ENCODE measurements around the gene ASB16. TPM values are rescaled to one million over a fixed set of nuclear protein-coding genes. Genes with fewer than 3 reads are reported as not detected.
A peak's percentile ranks its signal among the peaks of the same experiment; 100 is the strongest.

Gene ASB16
- total and polyA plus RNA-seq, 10 of the 15 experiments (the other 5 are each of a cell fraction or from before 2014, with no cell fraction given) = 0.07 to 1.1 (median 0.44) TPM; not detected in 5

DNA sequence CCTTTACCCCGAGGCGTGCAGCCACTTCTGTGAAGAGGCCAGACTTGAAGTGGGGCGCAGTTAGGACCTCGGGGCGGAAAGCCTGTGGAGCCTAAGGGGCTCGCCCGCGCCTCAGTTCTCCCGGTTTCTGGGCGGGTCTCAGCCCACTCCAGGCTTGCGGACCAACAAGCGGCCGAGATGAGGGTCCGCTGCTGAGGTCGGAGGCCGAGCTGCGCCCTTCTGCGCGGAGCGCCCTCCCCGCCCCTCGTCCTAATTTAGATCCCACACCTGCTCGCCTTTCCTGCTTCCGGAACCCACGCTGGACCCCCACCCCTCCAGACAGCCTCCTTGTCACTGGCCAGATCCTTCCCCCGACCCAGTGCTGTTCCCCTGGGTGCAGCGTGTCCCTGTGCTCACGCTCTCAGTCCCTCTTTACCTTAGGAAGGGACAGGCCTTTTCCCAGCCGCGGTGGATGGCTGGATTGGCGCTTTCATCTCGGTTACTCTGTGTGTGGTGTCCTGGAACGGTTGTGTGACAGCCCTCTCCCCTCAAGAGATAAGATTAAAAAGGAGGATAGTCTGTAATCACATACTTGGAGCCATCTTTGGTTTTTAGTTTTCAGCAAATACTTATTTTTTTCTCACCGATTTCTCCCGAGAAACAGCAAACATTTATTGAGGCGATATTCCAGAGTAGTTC lies 30.1 kb downstream of the ASB16 start:
- TSS peak; percentile 84 for BruUV-seq (replicated peaks)
- in situ Hi-C loops (cut with MboI) = loop anchor here (5.0 to 25.0 kb wide), 2 partner anchors 127 to 312 kb away; partner anchors contain the start of gene GPATCH8
- ChIA-PET RAD21 (ENCODE audit: unreplicated experiment) (interaction anchor here (0.6 to 1.9 kb wide), 3 partner anchors 8 to 17 kb away, joined by 3 to 6 read pairs (median 4); no protein-coding TSS in a partner anchor), POLR2A (interaction anchor here (1.1 to 4.9 kb wide), 5 partner anchors 9 to 77 kb away, joined by 3 to 30 read pairs (median 8); partner anchors contain the start of genes HDAC5 and TMUB2), SMC1A (ENCODE audit: uncharacterized antibody, unreplicated experiment) (interaction anchor here (1.1 to 2.8 kb wide), 3 partner anchors 9 to 126 kb away, joined by 4 to 18 read pairs (median 13); no protein-coding TSS in a partner anchor), CTCF (interaction anchor here (1.0 to 5.6 kb wide), 6 partner anchors 10 to 145 kb away, joined by 3 to 45 read pairs (median 18); partner anchors contain the start of genes GRN and TMUB2)
- peak overlapping the region; percentile 98 for H3K27ac ChIP-seq (ENCODE audit: control insufficient read depth, insufficient read depth)
- H3K79me2 ChIP-seq (ENCODE audit: control insufficient read depth, insufficient read depth, low read length) = peaks cover 33% of the 10 kb centered on the region
- FAIRE-seq = no peak
- peaks cover 16% of the 10 kb centered on the region for H3K4me1 ChIP-seq (ENCODE audit: control insufficient read depth, insufficient read depth, low read length)
- intact Hi-C loops (cut with micrococcal nuclease; ENCODE audit: unreplicated experiment) = loop anchor here (5.0 kb wide), 1 partner anchor 147 kb away; the partner anchor contains the start of gene GRN
- 6% methylated on average over 34 of the region's 36 CpGs for WGBS (ENCODE audit: insufficient coverage, insufficient replicate concordance, low lambda C conversion rate, missing lambda C conversion rate)
- peak overlapping the region; percentile 72 for H2AFZ ChIP-seq (ENCODE audit: control insufficient read depth, low read depth, low read length)
- DNase-seq (ENCODE audit: low read depth, low spot score) = no peak
- no peaks in the 10 kb centered on the region for H3K27me3 ChIP-seq (replicated peaks in 1 of 2; ENCODE audit: control insufficient read depth in 2 of 2, insufficient read depth in 2 of 2, low read length in 1 of 2)
- no peaks in the 10 kb centered on the region for H3K9me3 ChIP-seq (replicated peaks; ENCODE audit: control insufficient read depth, insufficient read depth, low read length)
- H3K4me3 ChIP-seq = peak overlapping the region; percentile 74
- peak; percentile 4 for ATAC-seq
- H3K9ac ChIP-seq (ENCODE audit: control insufficient read depth, insufficient read depth, low read length) = peak overlapping the region; percentile 98
- no peaks in the 10 kb centered on the region for H4K20me1 ChIP-seq (ENCODE audit: control insufficient read depth, insufficient read depth)
- H3K36me3 ChIP-seq (ENCODE audit: control insufficient read depth in 2 of 2, insufficient read depth in 2 of 2, low read length in 1 of 2) = peaks cover 2 to 4% of the 10 kb centered on the region in 2 experiments; a peak in 3 of 4 replicates
- peak overlapping the region; percentile 99 for H3K4me2 ChIP-seq (ENCODE audit: control insufficient read depth, insufficient read depth)
- TF ChIP-seq FOXK2 (IDR thresholded peaks at IDR 0.05) = no peak
- peak; percentile 53; the same call in 1 of the 2 replicates for TF ChIP-seq SMARCA5 (IDR thresholded peaks at IDR 0.05)
- TF ChIP-seq, protein P1, sequence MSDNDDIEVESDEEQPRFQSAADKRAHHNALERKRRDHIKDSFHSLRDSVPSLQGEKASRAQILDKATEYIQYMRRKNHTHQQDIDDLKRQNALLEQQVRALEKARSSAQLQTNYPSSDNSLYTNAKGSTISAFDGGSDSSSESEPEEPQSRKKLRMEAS (IDR thresholded peaks at IDR 0.05; ENCODE audit: low read depth, low read length) = no peak
- TF ChIP-seq HDAC2 (IDR thresholded peaks at IDR 0.05) = no peak
- no peak for TF ChIP-seq BCL11A (IDR thresholded peaks at IDR 0.05; ENCODE audit: low read depth, low read length)
- peak; percentile 22; the same call in 1 of the 2 replicates for TF ChIP-seq EED (IDR thresholded peaks at IDR 0.05; ENCODE audit: low read depth)
- TF ChIP-seq SMC3 (IDR thresholded peaks at IDR 0.05; ENCODE audit: borderline replicate concordance, low read length) = no peak
- TF ChIP-seq, protein P2, sequence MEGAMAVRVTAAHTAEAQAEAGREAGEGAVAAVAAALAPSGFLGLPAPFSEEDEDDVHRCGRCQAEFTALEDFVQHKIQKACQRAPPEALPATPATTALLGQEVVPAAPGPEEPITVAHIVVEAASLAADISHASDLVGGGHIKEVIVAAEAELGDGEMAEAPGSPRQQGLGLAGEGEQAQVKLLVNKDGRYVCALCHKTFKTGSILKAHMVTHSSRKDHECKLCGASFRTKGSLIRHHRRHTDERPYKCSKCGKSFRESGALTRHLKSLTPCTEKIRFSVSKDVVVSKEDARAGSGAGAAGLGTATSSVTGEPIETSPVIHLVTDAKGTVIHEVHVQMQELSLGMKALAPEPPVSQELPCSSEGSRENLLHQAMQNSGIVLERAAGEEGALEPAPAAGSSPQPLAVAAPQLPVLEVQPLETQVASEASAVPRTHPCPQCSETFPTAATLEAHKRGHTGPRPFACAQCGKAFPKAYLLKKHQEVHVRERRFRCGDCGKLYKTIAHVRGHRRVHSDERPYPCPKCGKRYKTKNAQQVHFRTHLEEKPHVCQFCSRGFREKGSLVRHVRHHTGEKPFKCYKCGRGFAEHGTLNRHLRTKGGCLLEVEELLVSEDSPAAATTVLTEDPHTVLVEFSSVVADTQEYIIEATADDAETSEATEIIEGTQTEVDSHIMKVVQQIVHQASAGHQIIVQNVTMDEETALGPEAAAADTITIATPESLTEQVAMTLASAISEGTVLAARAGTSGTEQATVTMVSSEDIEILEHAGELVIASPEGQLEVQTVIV (IDR thresholded peaks at IDR 0.05; ENCODE audit: borderline replicate concordance, partially characterized antibody) = no peak
- no peak for TF ChIP-seq HDAC6 (IDR thresholded peaks at IDR 0.05; ENCODE audit: unreplicated experiment)
- 0 out of 2 replicates have a peak, but pooled peaks have one; percentile 29 for TF ChIP-seq LARP7 (IDR thresholded peaks at IDR 0.05)
- TF ChIP-seq, protein P3, sequence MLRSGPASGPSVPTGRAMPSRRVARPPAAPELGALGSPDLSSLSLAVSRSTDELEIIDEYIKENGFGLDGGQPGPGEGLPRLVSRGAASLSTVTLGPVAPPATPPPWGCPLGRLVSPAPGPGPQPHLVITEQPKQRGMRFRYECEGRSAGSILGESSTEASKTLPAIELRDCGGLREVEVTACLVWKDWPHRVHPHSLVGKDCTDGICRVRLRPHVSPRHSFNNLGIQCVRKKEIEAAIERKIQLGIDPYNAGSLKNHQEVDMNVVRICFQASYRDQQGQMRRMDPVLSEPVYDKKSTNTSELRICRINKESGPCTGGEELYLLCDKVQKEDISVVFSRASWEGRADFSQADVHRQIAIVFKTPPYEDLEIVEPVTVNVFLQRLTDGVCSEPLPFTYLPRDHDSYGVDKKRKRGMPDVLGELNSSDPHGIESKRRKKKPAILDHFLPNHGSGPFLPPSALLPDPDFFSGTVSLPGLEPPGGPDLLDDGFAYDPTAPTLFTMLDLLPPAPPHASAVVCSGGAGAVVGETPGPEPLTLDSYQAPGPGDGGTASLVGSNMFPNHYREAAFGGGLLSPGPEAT (IDR thresholded peaks at IDR 0.05; ENCODE audit: low read depth) = peak; percentile 33; the same call in 1 of the 2 replicates
- TF ChIP-seq, protein P4, sequence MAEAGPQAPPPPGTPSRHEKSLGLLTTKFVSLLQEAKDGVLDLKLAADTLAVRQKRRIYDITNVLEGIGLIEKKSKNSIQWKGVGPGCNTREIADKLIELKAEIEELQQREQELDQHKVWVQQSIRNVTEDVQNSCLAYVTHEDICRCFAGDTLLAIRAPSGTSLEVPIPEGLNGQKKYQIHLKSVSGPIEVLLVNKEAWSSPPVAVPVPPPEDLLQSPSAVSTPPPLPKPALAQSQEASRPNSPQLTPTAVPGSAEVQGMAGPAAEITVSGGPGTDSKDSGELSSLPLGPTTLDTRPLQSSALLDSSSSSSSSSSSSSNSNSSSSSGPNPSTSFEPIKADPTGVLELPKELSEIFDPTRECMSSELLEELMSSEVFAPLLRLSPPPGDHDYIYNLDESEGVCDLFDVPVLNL (IDR thresholded peaks at IDR 0.05; ENCODE audit: low read depth, low read length) = no peak
- TF ChIP-seq, protein P5, sequence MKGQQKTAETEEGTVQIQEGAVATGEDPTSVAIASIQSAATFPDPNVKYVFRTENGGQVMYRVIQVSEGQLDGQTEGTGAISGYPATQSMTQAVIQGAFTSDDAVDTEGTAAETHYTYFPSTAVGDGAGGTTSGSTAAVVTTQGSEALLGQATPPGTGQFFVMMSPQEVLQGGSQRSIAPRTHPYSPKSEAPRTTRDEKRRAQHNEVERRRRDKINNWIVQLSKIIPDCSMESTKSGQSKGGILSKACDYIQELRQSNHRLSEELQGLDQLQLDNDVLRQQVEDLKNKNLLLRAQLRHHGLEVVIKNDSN (IDR thresholded peaks at IDR 0.05; ENCODE audit: borderline replicate concordance, extremely low read length, insufficient read depth, low read depth, low read length) = no peak
- TF ChIP-seq TCF3 (IDR thresholded peaks at IDR 0.05; ENCODE audit: borderline replicate concordance, insufficient read depth, low read depth, low read length) = no peak
- TF ChIP-seq POLR2A (IDR thresholded peaks at IDR 0.05; ENCODE audit: low read depth, low read length) = peak; percentile 86
- TF ChIP-seq NRF1 (conservative IDR thresholded peaks at IDR 0.05; ENCODE audit: low read depth, low read length) = no peak
